Ectodermal cell (in vitro differentiated cells): ENCODE data around the gene KRABD2.
A peak's percentile ranks its signal among the peaks of the same experiment; 100 is the strongest.

ENCODE experiments used
- H3K27ac ChIP-seq: 2 replicates; pipeline ENCODE4 v1.7.0; 2013; ENCODE audit warnings: mild to moderate bottlenecking, low read depth, low read length; ENCODE audit not compliant: insufficient read depth, poor library complexity, severe bottlenecking
- H3K27me3 ChIP-seq: 2 replicates; pipeline ENCODE4 v1.7.0; 2013; ENCODE audit warnings: mild to moderate bottlenecking, low read length; ENCODE audit not compliant: insufficient read depth, control insufficient read depth, poor library complexity, severe bottlenecking
- H3K36me3 ChIP-seq: one replicate; pipeline ENCODE4 v1.7.0; 2013; ENCODE audit warnings: low read length; ENCODE audit not compliant: control insufficient read depth, insufficient read depth
- H3K4me1 ChIP-seq: one replicate; pipeline ENCODE4 v1.7.0; 2013; ENCODE audit warnings: low read length; ENCODE audit not compliant: control insufficient read depth, insufficient read depth
- H3K4me3 ChIP-seq: 2 replicates; pipeline ENCODE4 v1.7.0; 2013; ENCODE audit warnings: low read depth, low read length, control low read depth; ENCODE audit not compliant: insufficient read depth
- H3K9me3 ChIP-seq: 2 replicates; pipeline ENCODE4 v1.7.0; 2013; ENCODE audit warnings: mild to moderate bottlenecking, low read length, moderate library complexity; ENCODE audit not compliant: control insufficient read depth
- WGBS, 2 experiments: methylation state at CpG; one replicate each; pipeline ENCODE4 v1.1.7; 2013; ENCODE audit warnings: missing lambda C conversion rate in 2 of 2; 5-methylcytosine and 5-hydroxymethylcytosine counted together

The KRABD2 gene

DNA sequence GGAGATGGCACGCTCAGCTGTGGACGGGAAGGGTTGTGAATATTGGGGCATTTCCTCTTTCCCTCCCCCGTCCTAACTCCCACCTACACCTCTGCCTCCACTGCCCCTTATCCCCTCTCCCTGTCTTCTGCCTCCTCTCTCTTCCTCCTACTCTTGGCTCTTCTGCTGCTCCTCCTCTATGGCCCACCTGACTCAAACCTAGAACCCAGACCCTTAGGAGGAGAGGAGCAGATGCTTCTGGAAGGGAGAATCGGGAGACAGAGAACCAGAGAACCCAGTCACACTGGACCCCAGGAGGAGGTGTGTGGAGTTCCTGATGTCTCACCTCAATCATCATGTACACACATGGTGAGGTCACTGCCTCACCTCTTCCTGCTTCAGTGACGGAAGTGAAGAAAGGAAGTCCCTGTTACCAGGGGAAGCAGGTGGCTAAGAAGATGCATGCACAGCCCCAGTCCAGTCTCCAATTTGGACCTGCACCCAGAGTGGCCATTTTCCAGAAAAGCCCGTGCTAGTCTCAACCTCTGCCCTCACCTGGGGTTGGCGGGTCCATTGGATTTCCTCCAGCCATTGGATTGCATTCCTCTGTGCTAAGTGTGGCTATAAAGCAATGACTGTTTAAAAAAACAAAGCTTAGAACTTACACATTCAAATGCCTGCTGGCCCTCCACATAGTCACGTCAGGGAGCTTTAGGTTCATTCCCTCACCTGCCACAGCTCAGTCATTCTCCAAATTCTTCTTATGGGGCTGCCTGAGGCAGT is 17.1 kb upstream of the KRABD2 start:
- Histone ChIP-seq H3K9me3 (no peaks in the 10 kb centered on the region), H3K36me3 (no peaks in the 10 kb centered on the region), H3K4me3 (no peak overlapping the region), H3K27ac (no peak overlapping the region), H3K4me1 (peaks cover 4% of the 10 kb centered on the region), H3K27me3 (peaks cover 20% of the 10 kb centered on the region)
- 84 to 87% methylated on average over 8 of the region's 8 CpGs for WGBS, 2 experiments

DNA sequence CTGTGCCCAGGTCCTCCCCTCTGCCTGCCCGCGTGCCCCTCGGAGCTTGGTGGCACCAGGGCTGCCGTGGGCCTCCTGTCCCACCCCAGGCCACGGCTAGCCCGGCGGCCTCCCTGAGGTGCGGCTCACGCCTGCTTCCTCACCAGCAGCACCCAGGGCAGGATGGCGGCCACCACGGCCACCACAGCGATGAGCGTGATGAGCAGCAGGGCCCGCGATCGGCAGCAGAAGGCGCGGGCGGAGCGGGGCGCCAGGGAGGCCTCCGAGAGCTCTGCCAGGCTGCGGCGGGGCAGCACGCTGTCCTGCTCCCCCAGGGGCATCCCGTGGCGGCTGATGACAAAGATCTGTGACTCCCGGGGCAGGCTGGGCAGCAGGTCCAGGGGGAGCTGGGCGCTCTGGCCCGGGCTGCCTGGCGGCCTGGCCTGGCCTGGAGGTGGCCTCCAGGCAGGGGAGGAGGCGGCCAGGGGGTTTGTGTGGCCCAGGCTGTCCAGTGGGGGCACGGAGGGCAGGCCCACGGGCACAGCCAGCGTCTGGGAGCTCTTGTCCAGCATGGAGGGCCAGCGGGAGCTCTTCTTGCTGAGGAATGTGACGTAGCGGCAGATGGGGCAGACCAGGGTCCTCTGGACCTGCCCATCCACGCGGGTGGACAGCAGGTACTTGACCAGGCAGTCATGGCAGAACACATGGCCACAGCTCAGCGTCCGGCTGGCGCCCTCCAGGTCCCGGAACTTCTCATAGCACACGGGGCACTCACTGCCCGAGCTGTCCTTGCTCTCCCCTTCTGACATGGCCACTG is 16.4 kb upstream of the KRABD2 start:
- no peak overlapping the region for H3K4me3 ChIP-seq
- H3K27me3 ChIP-seq: peaks cover 19% of the 10 kb centered on the region

DNA sequence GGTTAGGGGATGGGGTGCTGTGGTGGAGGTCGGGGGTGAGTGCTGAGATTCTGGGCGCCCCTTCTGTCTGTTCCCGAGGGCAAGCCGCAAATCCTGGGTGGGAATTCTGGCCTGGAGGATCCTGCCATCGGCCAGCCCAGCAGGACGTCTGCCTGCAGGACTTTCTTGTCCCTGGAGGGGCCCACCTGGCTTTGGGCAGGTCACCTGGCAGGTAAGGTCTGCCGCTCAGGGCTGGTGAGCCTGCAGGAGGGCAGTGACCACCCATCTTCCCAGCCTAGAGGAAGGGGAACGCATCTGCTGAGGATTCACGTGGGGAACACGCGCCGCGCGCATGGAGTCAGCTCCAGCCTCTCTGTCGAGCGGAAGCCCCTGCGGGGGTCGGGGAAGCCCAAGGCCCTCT is 15.8 kb upstream of the KRABD2 start:
- no peaks in the 10 kb centered on the region for H3K36me3 ChIP-seq
- H3K4me3 ChIP-seq: no peak overlapping the region
- WGBS, 2 experiments: 82 to 86% methylated on average over 18 of the region's 18 CpGs
- peaks cover 15% of the 10 kb centered on the region for H3K27me3 ChIP-seq
- no peaks in the 10 kb centered on the region for H3K9me3 ChIP-seq
- H3K27ac ChIP-seq: no peak overlapping the region
- peaks cover 4% of the 10 kb centered on the region for H3K4me1 ChIP-seq

More for the DNA sequence above, 16.4 kb upstream of the KRABD2 start:
- Histone ChIP-seq H3K36me3 (no peaks in the 10 kb centered on the region), H3K4me1 (peaks cover 4% of the 10 kb centered on the region), H3K9me3 (no peaks in the 10 kb centered on the region), H3K27ac (no peak overlapping the region)
- WGBS, 2 experiments: 92 to 93% methylated on average over 46 of the region's 46 CpGs

GRCh38 chr17:8391711-8392110 is 15.2 kb upstream of the KRABD2 start:
- Histone ChIP-seq H3K4me1 (peaks cover 4% of the 10 kb centered on the region), H3K36me3 (no peaks in the 10 kb centered on the region), H3K27me3 (peaks cover 13% of the 10 kb centered on the region), H3K27ac (no peak overlapping the region), H3K9me3 (no peaks in the 10 kb centered on the region), H3K4me3 (no peak overlapping the region)
- WGBS, 2 experiments: 64 to 66% methylated on average over 9 of the region's 9 CpGs

- no peaks in the 10 kb centered on the region for H3K9me3 ChIP-seq
- peaks cover 4% of the 10 kb centered on the region for H3K4me1 ChIP-seq
- no peaks in the 10 kb centered on the region for H3K36me3 ChIP-seq
- no peaks in the 10 kb centered on the region for H3K27me3 ChIP-seq
- 90 to 94% methylated on average over 6 to 7 of the region's 7 CpGs for WGBS, 2 experiments
- no peak overlapping the region for H3K4me3 ChIP-seq
- no peak overlapping the region for H3K27ac ChIP-seq
These were observed 11.6 kb upstream of the KRABD2 start for GRCh38 chr17:8387914-8388651.

DNA sequence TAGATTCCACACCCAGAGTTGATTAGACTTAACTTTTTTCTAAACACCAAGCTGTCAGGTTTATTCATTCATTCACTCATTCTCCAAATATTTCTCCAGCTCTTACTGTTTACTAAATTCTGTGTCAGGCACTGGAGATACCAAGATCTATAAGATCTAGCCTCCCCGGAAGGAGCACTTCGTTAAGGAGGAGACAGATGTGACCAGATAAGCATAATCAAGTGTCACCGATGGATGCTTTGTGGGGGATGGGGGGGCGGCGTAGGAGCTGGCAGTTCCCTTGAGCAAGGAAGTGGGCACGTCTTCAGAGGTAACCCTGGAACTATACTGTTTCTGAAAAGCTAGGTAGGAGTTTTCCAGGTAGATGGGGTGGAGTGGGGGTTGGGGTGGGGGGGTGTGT is 10.3 kb upstream of the KRABD2 start:
- H3K9me3 ChIP-seq: no peaks in the 10 kb centered on the region

DNA sequence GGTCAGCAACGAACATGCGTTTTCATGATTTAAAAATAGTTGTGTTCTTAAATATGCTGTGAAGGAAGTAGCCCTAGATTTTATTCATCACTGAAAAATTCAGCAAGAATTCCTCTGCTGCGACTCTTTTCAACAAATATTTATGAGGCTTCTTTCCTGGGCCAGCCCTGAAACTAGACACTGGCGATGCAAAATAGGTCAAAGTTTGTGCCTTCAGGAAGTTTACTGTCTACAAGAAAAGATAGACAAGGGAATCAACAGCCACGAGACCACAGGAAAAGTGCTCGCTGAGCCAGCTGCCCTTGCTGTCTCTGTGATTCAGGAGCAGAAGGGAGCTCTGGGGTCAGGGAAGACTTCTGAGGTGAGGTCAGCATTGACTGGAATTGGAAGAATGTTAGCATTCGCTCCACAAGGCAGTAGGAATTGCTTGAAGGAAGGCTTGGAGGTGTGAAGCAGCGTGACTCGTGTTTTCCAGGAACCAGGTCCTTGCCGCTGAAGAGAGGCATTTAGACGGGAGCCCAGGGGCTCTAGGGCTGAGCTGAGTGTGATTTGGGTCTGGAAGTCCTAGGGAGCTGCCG is 8.4 kb upstream of the KRABD2 start:
- Histone ChIP-seq H3K4me3 (no peak overlapping the region), H3K27ac (peak overlapping the region; percentile 48), H3K9me3 (no peaks in the 10 kb centered on the region), H3K27me3 (no peaks in the 10 kb centered on the region), H3K36me3 (peaks cover 15% of the 10 kb centered on the region), H3K4me1 (peaks cover 4% of the 10 kb centered on the region)
- 80 to 84% methylated on average over 12 of the region's 12 CpGs for WGBS, 2 experiments

More for the DNA sequence above, 10.3 kb upstream of the KRABD2 start:
- Histone ChIP-seq H3K4me3 (no peak overlapping the region), H3K4me1 (peaks cover 4% of the 10 kb centered on the region), H3K27me3 (no peaks in the 10 kb centered on the region), H3K36me3 (no peaks in the 10 kb centered on the region), H3K27ac (no peak overlapping the region)
- 90 to 92% methylated on average over 6 of the region's 6 CpGs for WGBS, 2 experiments

DNA sequence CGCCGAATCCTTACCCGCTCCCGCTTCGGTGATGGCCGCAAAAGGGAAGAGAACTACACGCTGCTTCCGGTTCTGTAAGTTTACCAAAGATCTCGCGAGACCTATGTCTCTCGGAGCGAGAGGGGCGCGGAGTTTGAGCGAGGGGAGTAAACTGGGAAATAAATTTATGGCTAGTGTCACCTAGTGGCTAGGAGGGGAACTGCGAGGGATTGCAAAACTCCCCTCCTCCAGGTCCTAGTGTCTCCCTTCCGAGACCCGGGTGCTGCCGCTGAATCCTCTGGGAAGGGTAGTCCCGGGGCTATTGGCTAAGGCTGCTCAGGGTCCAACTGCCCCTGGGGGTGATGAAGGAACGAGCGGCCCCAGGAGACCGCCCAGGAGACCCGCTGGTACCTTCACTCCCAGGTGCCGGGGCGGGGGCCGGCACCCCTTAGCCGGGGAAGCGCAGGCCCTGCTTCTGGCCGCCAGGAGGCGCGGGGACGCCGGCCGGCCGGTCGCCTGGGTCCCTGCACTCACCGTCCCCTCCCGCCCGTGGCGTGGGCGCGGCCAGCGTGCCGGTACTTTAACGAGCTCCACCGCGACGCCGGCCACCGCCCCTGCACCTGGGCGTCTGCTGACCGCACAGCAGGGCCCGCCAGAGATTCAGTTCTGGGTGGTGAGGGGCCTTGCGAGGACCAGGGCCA is 6.8 kb upstream of the KRABD2 start, which contains the start of gene RPL26:
Gene RPL26 (minus strand): TSS at position 51 of the 680 bp plus-strand sequence. CDS start 883 bp downstream, outside the sequence.
- whole genome bisulfite sequencing, 2 experiments: 0% methylated on average over 55 of the region's 55 CpGs
- Histone ChIP-seq H3K27ac (peak within 1 kb of the TSS; percentile 91), H3K4me1 (peaks cover 4% of the 10 kb centered on the region), H3K27me3 (no peaks in the 10 kb centered on the region), H3K36me3 (peaks cover 27% of the 10 kb centered on the region), H3K9me3 (no peaks in the 10 kb centered on the region), H3K4me3 (peak within 1 kb of the TSS; percentile 93)

GRCh38 chr17:8382880-8383142 is 6.3 kb upstream of the KRABD2 start:
- Histone ChIP-seq H3K27ac (peak overlapping the region; percentile 91), H3K4me3 (peak overlapping the region; percentile 93), H3K36me3 (peaks cover 29% of the 10 kb centered on the region), H3K4me1 (peaks cover 4% of the 10 kb centered on the region), H3K27me3 (no peaks in the 10 kb centered on the region), H3K9me3 (no peaks in the 10 kb centered on the region)
- 0% methylated on average over 15 of the region's 15 CpGs for WGBS, 2 experiments
